Measurements from ENCODE around the gene SLC31A2.

Gene SLC31A2

GRCh38 chr9:113184539-113184938, 33.7 kb downstream of the SLC31A2 start:
- no peak overlapping the region for H3K4me3 ChIP-seq (IDR thresholded peaks at IDR 0.05; ENCODE audit: insufficient read depth, low read depth, low read length)

GRCh38 chr9:113185271-113185670, 34.5 kb downstream of the SLC31A2 start:
- Histone ChIP-seq H3K9ac (no peak overlapping the region), H4K20me1 (ENCODE audit: insufficient read depth) (no peaks in the 10 kb centered on the region), H3K36me3 (ENCODE audit: insufficient read depth) (no peaks in the 10 kb centered on the region; the same call in 1 of the 2 replicates), H3K4me3 (IDR thresholded peaks at IDR 0.05; ENCODE audit: insufficient read depth, low read depth, low read length) (no peak overlapping the region), H3K79me2 (ENCODE audit: insufficient read depth, low read depth) (no peaks in the 10 kb centered on the region), H3K27ac (no peak overlapping the region), H2AFZ (ENCODE audit: low read depth) (no peak overlapping the region), H3K4me1 (ENCODE audit: low read depth, poor library complexity, severe bottlenecking) (no peaks in the 10 kb centered on the region), H3K4me2 (no peak overlapping the region), H3K27me3 (ENCODE audit: insufficient read depth, low read depth) (no peaks in the 10 kb centered on the region)
- no peak for TF ChIP-seq CTCF (conservative IDR thresholded peaks at IDR 0.05; ENCODE audit: low read depth, low read length)

More at GRCh38 chr9:113184539-113184938, 33.7 kb downstream of the SLC31A2 start:
- no peaks in the 10 kb centered on the region for H3K79me2 ChIP-seq (ENCODE audit: insufficient read depth, low read depth)
- no peak overlapping the region for H3K9ac ChIP-seq
- H3K27me3 ChIP-seq (ENCODE audit: insufficient read depth, low read depth), result no peaks in the 10 kb centered on the region
- no peak overlapping the region for H3K4me2 ChIP-seq
- no peaks in the 10 kb centered on the region; the same call in 1 of the 2 replicates for H3K36me3 ChIP-seq (ENCODE audit: insufficient read depth)
- no peak overlapping the region for H2AFZ ChIP-seq (ENCODE audit: low read depth)
- H3K4me1 ChIP-seq (ENCODE audit: low read depth, poor library complexity, severe bottlenecking), result peaks cover 4% of the 10 kb centered on the region
- no peaks in the 10 kb centered on the region for H4K20me1 ChIP-seq (ENCODE audit: insufficient read depth)
- no peak for TF ChIP-seq CTCF (conservative IDR thresholded peaks at IDR 0.05; ENCODE audit: low read depth, low read length)
- H3K27ac ChIP-seq, result no peak overlapping the region

- H3K27me3 ChIP-seq (ENCODE audit: insufficient read depth, low read depth), result no peaks in the 10 kb centered on the region
- no peaks in the 10 kb centered on the region for H3K79me2 ChIP-seq (ENCODE audit: insufficient read depth, low read depth)
- no peak overlapping the region for H3K4me2 ChIP-seq
- H3K4me1 ChIP-seq (ENCODE audit: low read depth, poor library complexity, severe bottlenecking), result no peaks in the 10 kb centered on the region
- no peak overlapping the region for H3K27ac ChIP-seq
- H3K4me3 ChIP-seq (IDR thresholded peaks at IDR 0.05; ENCODE audit: insufficient read depth, low read depth, low read length), result no peak overlapping the region
- TF ChIP-seq CTCF (conservative IDR thresholded peaks at IDR 0.05; ENCODE audit: low read depth, low read length), result no peak
- no peak overlapping the region for H3K9ac ChIP-seq
- no peak overlapping the region for H2AFZ ChIP-seq (ENCODE audit: low read depth)
- no peaks in the 10 kb centered on the region for H4K20me1 ChIP-seq (ENCODE audit: insufficient read depth)
- H3K36me3 ChIP-seq (ENCODE audit: insufficient read depth), result no peaks in the 10 kb centered on the region; the same call in 1 of the 2 replicates
These were observed 35.4 kb downstream of the SLC31A2 start for GRCh38 chr9:113186137-113186755.

GRCh38 chr9:113187929-113188595, 37.3 kb downstream of the SLC31A2 start:
- Histone ChIP-seq H3K27ac (no peak overlapping the region), H3K27me3 (ENCODE audit: insufficient read depth, low read depth) (no peaks in the 10 kb centered on the region), H3K4me3 (IDR thresholded peaks at IDR 0.05; ENCODE audit: insufficient read depth, low read depth, low read length) (no peak overlapping the region), H3K36me3 (ENCODE audit: insufficient read depth) (no peaks in the 10 kb centered on the region; the same call in 1 of the 2 replicates), H3K79me2 (ENCODE audit: insufficient read depth, low read depth) (no peaks in the 10 kb centered on the region), H3K9ac (no peak overlapping the region), H3K4me2 (no peak overlapping the region), H3K4me1 (ENCODE audit: low read depth, poor library complexity, severe bottlenecking) (no peaks in the 10 kb centered on the region), H2AFZ (ENCODE audit: low read depth) (no peak overlapping the region), H4K20me1 (ENCODE audit: insufficient read depth) (no peaks in the 10 kb centered on the region)
- no peak for TF ChIP-seq CTCF (conservative IDR thresholded peaks at IDR 0.05; ENCODE audit: low read depth, low read length)
